ENCODE results near the gene MDM2. TPM values are rescaled to one million over a fixed set of nuclear protein-coding genes. Genes with fewer than 3 reads are reported as not detected.

MDM2 gene
- total RNA-seq, 2 donors from 2014 or later: 102 to 137 TPM

- Histone ChIP-seq H3K36me3 (ENCODE audit: control insufficient read depth, insufficient read depth, low read length) (no peaks in the 10 kb centered on the region), H3K4me3 (ENCODE audit: low read length) (no peak overlapping the region), H3K27me3 (ENCODE audit: control insufficient read depth, insufficient read depth, low read length, poor library complexity, severe bottlenecking) (no peaks in the 10 kb centered on the region), H3K9ac (ENCODE audit: extremely low read depth, low read length, poor library complexity, severe bottlenecking) (no peak overlapping the region), H3K9me3 (ENCODE audit: control insufficient read depth, low read length) (no peaks in the 10 kb centered on the region), H3K4me1 (ENCODE audit: control insufficient read depth, insufficient read depth, low read length) (no peaks in the 10 kb centered on the region), H3K27ac (ENCODE audit: low read depth, low read length) (no peak overlapping the region)
- Mint-ChIP-seq H3K4me1 (no peaks in the 10 kb centered on the region), H3K9me3 (no peaks in the 10 kb centered on the region), H3K4me3 (no peak overlapping the region), H3K27ac (no peak overlapping the region), H3K27me3 (ENCODE audit: insufficient read depth) (no peaks in the 10 kb centered on the region), H3K36me3 (ENCODE audit: low read depth) (no peaks in the 10 kb centered on the region)
- DNase-seq: no peak
- WGBS, 2 experiments (ENCODE audit: insufficient coverage in 1 of 2, insufficient read length in 1 of 2): 98% methylated on average over 2 of the region's 2 CpGs; no CpG with 5 or more reads in 1 of the 2 experiments
- no peak for TF ChIP-seq CTCF (conservative IDR thresholded peaks at IDR 0.05)
These were observed 46.1 kb downstream of the MDM2 start for GRCh38 chr12:68854078-68854468.

- Mint-ChIP-seq H3K36me3 (ENCODE audit: low read depth) (no peaks in the 10 kb centered on the region), H3K27me3 (ENCODE audit: insufficient read depth) (no peaks in the 10 kb centered on the region), H3K27ac (no peak overlapping the region), H3K4me1 (no peaks in the 10 kb centered on the region), H3K4me3 (no peak overlapping the region), H3K9me3 (no peaks in the 10 kb centered on the region)
- Histone ChIP-seq H3K27me3 (ENCODE audit: control insufficient read depth, insufficient read depth, low read length, poor library complexity, severe bottlenecking) (no peaks in the 10 kb centered on the region), H3K27ac (ENCODE audit: low read depth, low read length) (no peak overlapping the region), H3K9me3 (ENCODE audit: control insufficient read depth, low read length) (no peaks in the 10 kb centered on the region), H3K4me1 (ENCODE audit: control insufficient read depth, insufficient read depth, low read length) (no peaks in the 10 kb centered on the region), H3K9ac (ENCODE audit: extremely low read depth, low read length, poor library complexity, severe bottlenecking) (no peak overlapping the region), H3K36me3 (ENCODE audit: control insufficient read depth, insufficient read depth, low read length) (no peaks in the 10 kb centered on the region), H3K4me3 (ENCODE audit: low read length) (no peak overlapping the region)
- 93% methylated on average over 3 of the region's 3 CpGs; no CpG with 5 or more reads in 1 of the 2 experiments for WGBS, 2 experiments (ENCODE audit: insufficient coverage in 1 of 2, insufficient read length in 1 of 2)
- no peak for TF ChIP-seq CTCF (conservative IDR thresholded peaks at IDR 0.05)
- no peak for DNase-seq
These were observed 46.6 kb downstream of the MDM2 start for GRCh38 chr12:68854554-68854953.

DNA sequence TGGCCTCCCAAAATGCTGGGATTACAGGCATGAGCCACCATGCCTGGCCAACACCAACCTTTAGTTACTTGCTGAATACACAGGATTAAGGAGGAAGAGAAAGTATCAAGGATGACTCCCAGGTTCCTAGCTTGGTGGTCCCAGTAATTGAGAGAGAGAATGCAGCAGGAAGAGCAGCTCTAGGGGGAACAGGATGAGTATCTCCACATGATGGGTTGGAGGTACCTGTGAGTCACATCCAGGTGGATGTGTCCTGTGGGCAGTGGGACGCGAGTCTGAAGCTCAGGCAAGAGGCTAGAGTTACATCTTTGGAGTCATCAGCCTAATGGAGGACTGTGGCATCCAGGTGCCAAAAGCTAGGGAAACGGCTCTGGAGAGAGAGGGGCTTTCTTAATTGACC, 47.1 kb downstream of the MDM2 start:
- H3K4me1 ChIP-seq (ENCODE audit: control insufficient read depth, insufficient read depth, low read length): no peaks in the 10 kb centered on the region
- no peak for DNase-seq
- no peaks in the 10 kb centered on the region for H3K27me3 Mint-ChIP-seq (ENCODE audit: insufficient read depth)
- H3K9me3 ChIP-seq (ENCODE audit: control insufficient read depth, low read length): no peaks in the 10 kb centered on the region
- H3K36me3 ChIP-seq (ENCODE audit: control insufficient read depth, insufficient read depth, low read length): no peaks in the 10 kb centered on the region
- H3K27me3 ChIP-seq (ENCODE audit: control insufficient read depth, insufficient read depth, low read length, poor library complexity, severe bottlenecking): no peaks in the 10 kb centered on the region
- no peaks in the 10 kb centered on the region for H3K4me1 Mint-ChIP-seq
- H3K9ac ChIP-seq (ENCODE audit: extremely low read depth, low read length, poor library complexity, severe bottlenecking): no peak overlapping the region
- H3K9me3 Mint-ChIP-seq: no peaks in the 10 kb centered on the region
- no peak for TF ChIP-seq CTCF (conservative IDR thresholded peaks at IDR 0.05)
- H3K4me3 Mint-ChIP-seq: no peak overlapping the region
- H3K27ac Mint-ChIP-seq: no peak overlapping the region
- no peak overlapping the region for H3K4me3 ChIP-seq (ENCODE audit: low read length)
- no peaks in the 10 kb centered on the region for H3K36me3 Mint-ChIP-seq (ENCODE audit: low read depth)
- no peak overlapping the region for H3K27ac ChIP-seq (ENCODE audit: low read depth, low read length)
- 90 to 95% methylated on average over 3 of the region's 3 CpGs for WGBS, 2 experiments (ENCODE audit: insufficient coverage in 1 of 2, insufficient read length in 1 of 2)

Data from endodermal cell (in vitro differentiated cells).